ENCODE measurements around the gene SF3B4. TPM values are rescaled to one million over a fixed set of nuclear protein-coding genes. Genes with fewer than 3 reads are reported as not detected.

SF3B4 gene, protein sequence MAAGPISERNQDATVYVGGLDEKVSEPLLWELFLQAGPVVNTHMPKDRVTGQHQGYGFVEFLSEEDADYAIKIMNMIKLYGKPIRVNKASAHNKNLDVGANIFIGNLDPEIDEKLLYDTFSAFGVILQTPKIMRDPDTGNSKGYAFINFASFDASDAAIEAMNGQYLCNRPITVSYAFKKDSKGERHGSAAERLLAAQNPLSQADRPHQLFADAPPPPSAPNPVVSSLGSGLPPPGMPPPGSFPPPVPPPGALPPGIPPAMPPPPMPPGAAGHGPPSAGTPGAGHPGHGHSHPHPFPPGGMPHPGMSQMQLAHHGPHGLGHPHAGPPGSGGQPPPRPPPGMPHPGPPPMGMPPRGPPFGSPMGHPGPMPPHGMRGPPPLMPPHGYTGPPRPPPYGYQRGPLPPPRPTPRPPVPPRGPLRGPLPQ
- total RNA-seq: 68.1 and 71.9 TPM in 2 replicates
- long read RNA-seq, partial matches to known transcripts: 1 of 1 reads
- long read RNA-seq, other reads (novel, unspliced or antisense): 0 of 1 reads

DNA sequence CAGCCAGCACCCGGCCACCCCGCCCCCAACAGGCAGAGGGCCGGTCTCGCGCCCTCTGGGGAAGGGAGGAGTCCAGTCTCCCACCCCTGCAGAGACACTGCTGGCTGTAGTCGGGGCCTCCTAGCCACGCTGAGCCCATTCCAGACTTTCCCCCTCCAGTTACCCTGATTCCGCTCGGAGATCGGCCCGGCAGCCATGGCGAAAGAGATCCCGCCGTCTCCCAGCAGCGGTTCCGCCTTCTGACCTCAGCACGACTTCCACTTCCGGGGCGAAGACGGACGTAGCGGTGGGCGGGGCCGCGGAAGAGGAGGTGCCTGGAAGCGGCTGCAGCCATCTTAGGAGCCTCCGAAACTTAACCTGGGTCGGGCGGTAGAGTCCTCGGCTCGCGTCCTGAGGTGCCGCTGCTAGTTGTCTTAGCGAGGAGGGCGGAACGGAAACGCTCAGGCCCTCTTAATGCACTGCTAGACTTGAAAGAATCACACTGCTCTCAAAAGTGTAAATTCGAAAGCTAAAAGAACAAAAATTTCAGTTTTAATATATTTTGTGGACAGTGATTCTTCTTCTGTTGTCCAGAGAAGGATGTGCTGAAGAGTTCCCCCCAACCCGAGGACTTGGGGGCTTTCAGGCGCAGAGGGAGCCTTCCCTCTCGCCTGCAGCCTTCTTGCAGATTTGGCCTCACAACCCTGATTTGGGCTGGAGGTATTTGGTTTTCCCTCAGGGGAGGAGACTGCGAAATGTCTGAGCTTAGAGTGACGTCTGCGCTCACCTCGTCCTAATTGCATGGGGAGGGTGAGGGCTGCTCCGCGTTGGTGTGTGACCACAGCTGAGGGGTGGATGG lies at the start of gene SF3B4:
TSS of gene SF3B4 (minus strand) at position 241 of the 838 bp plus-strand sequence. CDS start at position 197, 44 bp downstream.
- no peak for TF ChIP-seq CTCF (IDR thresholded peaks at IDR 0.05)
- peaks cover 36% of the 10 kb centered on the region for H3K4me1 Mint-ChIP-seq (ENCODE audit: unreplicated experiment)
- no peaks in the 10 kb centered on the region for H3K9me3 Mint-ChIP-seq (ENCODE audit: unreplicated experiment)
- peaks cover 43% of the 10 kb centered on the region for H3K36me3 Mint-ChIP-seq (ENCODE audit: unreplicated experiment)
- no peaks in the 10 kb centered on the region for H3K27me3 Mint-ChIP-seq (ENCODE audit: unreplicated experiment)
- H3K27ac Mint-ChIP-seq (ENCODE audit: unreplicated experiment): peak within 1 kb of the TSS; percentile 98
- peak; percentile 97 for DNase-seq (ENCODE audit: extremely low spot score, unreplicated experiment)
- peak within 1 kb of the TSS; percentile 95 for H3K4me3 Mint-ChIP-seq (ENCODE audit: unreplicated experiment)

DNA sequence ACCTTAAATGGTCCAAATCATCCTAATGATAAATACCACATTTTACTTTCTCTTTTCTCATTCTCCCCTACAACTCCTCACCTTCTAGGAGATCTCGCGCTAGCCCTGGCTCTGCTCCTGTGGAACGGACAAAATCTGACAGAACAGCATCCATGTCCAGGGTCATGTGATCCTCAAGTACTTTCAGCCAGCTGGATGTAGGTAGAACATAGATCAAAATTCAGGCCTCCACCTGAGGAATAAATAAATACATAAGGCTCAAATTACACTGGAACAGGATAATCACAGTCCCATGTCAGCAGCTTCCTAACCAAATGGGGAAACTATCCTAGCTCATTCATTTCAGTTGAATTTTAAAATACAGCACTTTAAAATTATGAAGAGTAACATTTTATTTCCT lies 49.7 kb upstream of the SF3B4 start:
- TF ChIP-seq CTCF (IDR thresholded peaks at IDR 0.05): no peak
- no peak overlapping the region for H3K4me3 Mint-ChIP-seq (ENCODE audit: unreplicated experiment)
- H3K27ac Mint-ChIP-seq (ENCODE audit: unreplicated experiment): no peak overlapping the region
- peaks cover 24% of the 10 kb centered on the region for H3K4me1 Mint-ChIP-seq (ENCODE audit: unreplicated experiment)
- DNase-seq (ENCODE audit: extremely low spot score, unreplicated experiment): no peak
- peaks cover 31% of the 10 kb centered on the region for H3K36me3 Mint-ChIP-seq (ENCODE audit: unreplicated experiment)
- H3K27me3 Mint-ChIP-seq (ENCODE audit: unreplicated experiment): no peaks in the 10 kb centered on the region
- no peaks in the 10 kb centered on the region for H3K9me3 Mint-ChIP-seq (ENCODE audit: unreplicated experiment)

GRCh38 chr1:149972547-149972946 lies 44.9 kb upstream of the SF3B4 start:
- no peak for TF ChIP-seq CTCF (IDR thresholded peaks at IDR 0.05)
- DNase-seq (ENCODE audit: extremely low spot score, unreplicated experiment): no peak
- H3K9me3 Mint-ChIP-seq (ENCODE audit: unreplicated experiment): no peaks in the 10 kb centered on the region
- no peak overlapping the region for H3K27ac Mint-ChIP-seq (ENCODE audit: unreplicated experiment)
- H3K36me3 Mint-ChIP-seq (ENCODE audit: unreplicated experiment): peaks cover 52% of the 10 kb centered on the region
- no peak overlapping the region for H3K4me3 Mint-ChIP-seq (ENCODE audit: unreplicated experiment)
- H3K4me1 Mint-ChIP-seq (ENCODE audit: unreplicated experiment): no peaks in the 10 kb centered on the region
- no peaks in the 10 kb centered on the region for H3K27me3 Mint-ChIP-seq (ENCODE audit: unreplicated experiment)

GRCh38 chr1:149967646-149968045 lies 40.0 kb upstream of the SF3B4 start:
- Mint-ChIP-seq H3K27me3 (ENCODE audit: unreplicated experiment) (no peaks in the 10 kb centered on the region), H3K36me3 (ENCODE audit: unreplicated experiment) (peaks cover 49% of the 10 kb centered on the region), H3K27ac (ENCODE audit: unreplicated experiment) (no peak overlapping the region), H3K9me3 (ENCODE audit: unreplicated experiment) (no peaks in the 10 kb centered on the region), H3K4me3 (ENCODE audit: unreplicated experiment) (no peak overlapping the region), H3K4me1 (ENCODE audit: unreplicated experiment) (no peaks in the 10 kb centered on the region)
- no peak for TF ChIP-seq CTCF (IDR thresholded peaks at IDR 0.05)
- no peak for DNase-seq (ENCODE audit: extremely low spot score, unreplicated experiment)

GRCh38 chr1:149967041-149967440 lies 39.4 kb upstream of the SF3B4 start:
- H3K4me1 Mint-ChIP-seq (ENCODE audit: unreplicated experiment): no peaks in the 10 kb centered on the region
- H3K36me3 Mint-ChIP-seq (ENCODE audit: unreplicated experiment): peaks cover 44% of the 10 kb centered on the region
- H3K9me3 Mint-ChIP-seq (ENCODE audit: unreplicated experiment): no peaks in the 10 kb centered on the region
- no peak for TF ChIP-seq CTCF (IDR thresholded peaks at IDR 0.05)
- H3K4me3 Mint-ChIP-seq (ENCODE audit: unreplicated experiment): no peak overlapping the region
- no peak for DNase-seq (ENCODE audit: extremely low spot score, unreplicated experiment)
- H3K27me3 Mint-ChIP-seq (ENCODE audit: unreplicated experiment): no peaks in the 10 kb centered on the region
- H3K27ac Mint-ChIP-seq (ENCODE audit: unreplicated experiment): no peak overlapping the region

Measured in osteocyte (in vitro differentiated cells).